GM04503 (cell line): ENCODE results near the gene FKBP6.
"Not testable (repeated sequence)": the region's sequence is repeated elsewhere in the genome, so short reads cannot be mapped to it uniquely, and the experiment has no call there.

Experiments
- DNase-seq: peaks from one replicate; pipeline ENCODE4 v3.0.0-alpha.2; 2012; ENCODE audit warnings: low read depth

Gene FKBP6

DNA sequence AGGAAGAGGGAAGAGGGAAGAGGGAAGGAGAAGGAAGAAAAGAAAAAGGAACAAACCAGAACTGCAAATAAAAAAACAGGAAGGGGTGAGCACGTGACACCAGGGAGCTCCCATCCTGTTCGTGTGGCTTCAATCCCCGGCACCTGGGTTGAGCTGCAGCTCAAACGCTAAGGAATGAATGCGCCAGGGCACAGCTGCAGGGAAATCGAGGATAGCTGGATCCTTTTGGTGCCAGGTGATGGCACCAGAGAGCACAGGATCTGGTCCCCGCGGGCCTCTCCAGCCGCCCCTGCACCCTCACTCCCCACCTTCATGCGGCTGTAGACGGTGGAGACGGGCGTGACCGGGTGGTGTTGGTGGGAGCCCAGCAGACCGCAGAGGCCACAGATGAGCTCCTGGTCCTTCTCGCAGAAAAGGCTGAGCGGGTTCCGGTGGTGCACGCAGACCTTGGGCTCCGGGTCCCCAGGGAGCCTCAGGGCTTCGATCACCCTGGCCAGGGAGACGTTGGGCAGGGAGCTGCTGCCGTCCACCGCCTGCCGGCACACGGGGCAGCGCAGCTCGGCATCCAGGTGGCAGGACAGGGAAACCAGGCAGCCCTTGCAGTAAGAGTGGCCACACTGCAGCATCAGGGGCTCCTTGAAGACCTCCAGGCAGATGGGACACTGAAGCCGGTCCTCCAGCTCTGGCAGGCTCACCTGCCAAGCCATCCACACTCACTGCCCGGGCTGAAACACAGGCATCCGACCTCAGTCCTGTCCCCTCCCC, 3.7 kb upstream of the FKBP6 start:
- not testable (repeated sequence) for DNase-seq

DNA sequence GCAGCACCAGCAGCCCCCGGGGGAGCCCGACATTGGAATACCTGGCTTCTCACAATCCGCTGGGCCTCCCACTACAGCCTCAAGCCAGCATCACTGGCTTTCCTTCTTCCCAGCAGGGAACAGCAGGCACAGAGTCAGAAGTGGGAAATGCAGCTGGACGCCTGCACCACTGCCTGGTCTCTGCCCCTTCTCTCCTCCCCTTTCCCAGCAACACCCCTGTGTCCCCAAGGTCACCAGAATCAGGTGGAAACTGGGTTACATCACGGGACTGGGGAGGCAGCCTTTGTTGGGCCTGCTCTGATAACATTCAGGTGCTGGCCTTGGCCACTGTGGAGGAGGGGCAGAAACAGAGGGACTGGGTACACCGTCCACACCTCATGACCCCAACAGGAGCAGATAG, 2.5 kb upstream of the FKBP6 start:
- DNase-seq: not testable (repeated sequence)

DNA sequence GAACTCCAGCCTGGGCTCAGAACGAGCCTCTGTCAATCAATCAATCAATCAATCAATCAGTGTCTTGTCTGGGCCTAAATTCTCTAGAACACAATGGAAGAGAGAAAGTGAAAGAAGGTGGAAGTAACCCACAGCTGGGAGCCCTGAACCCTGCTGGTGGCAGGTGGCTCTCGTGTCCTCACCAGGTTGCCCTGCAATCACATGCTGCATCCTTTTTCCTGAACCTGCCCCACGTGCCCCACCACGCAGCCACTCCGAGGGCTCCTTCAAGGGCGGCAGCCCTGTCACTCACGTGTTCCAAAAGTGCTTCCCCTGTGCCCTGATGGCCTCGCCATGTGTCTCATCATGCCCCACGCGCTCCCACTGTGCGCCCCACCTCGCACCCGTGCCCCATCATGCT, 512 bp upstream of the FKBP6 start:
- not testable (repeated sequence) for DNase-seq

DNA sequence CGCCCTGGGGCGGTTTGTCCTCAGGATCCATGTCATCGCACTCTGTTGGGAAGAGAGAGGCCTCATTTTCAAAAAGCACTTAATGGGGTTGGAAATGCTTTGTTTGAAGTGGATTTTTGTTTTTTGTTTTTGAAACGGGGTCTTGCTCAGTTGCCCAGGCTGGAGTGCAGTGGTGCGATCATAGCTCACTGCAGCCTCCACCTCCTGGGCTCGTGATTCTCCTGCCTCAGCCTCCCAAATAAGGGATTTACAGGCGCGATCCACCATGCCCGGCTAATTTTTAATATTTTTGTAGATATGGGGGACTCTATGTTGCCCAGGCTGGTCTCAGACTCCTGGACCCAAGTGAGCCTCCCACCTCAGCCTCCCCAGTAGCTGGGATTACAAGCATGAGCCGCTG, 735 bp downstream of the FKBP6 start:
- no peak for DNase-seq

DNA sequence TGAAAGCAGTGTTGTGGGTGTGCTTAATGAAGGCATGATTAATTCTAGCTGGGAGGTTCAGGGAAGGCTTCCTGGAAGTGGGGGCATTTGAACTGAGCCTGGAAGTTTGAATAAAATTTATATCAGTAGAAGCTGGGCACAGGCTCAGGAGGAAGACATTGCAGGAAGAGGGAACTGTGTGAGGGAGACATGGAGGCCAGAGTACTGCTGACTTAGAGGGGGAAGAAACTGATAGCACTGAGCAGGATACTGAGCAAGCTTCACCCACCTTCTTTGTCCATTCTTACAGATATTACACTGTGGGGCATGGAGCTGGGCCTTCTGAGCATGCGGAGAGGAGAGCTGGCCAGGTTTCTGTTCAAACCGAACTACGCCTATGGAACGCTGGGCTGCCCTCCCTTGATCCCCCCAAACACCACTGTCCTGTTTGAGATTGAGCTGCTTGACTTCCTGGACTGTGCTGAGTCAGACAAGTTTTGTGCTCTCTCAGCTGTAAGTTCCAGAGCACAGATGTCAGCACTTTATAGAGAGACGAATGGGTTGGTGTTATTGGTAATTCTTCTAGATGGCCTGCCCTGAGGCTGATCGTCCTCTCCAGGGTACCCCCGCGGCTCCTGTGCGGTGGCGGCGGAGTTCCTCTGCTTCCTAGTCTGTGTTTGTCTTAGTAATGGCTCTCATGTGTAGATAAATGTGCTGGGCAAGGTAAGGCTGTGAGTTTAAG, 2.1 kb downstream of the FKBP6 start:
- no peak for DNase-seq

DNA sequence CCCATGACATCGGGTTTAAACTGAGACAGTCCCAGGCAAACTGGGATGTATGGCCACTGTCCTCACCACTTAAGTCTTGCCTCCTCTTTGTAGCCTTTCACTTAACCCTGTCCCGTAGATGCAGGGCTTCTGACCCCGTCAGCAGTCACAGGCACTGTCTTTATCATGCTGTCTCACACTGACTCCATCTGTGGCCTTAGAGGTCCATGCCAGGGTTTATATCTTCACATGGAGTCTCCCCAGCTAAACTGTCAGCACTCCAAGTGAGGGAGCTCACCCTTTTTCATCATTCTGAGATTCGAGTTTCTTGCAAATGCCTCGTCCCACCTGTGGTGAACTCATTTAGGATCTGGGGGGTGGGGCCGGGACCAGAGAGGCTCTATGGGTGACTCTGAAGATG, 2.8 kb downstream of the FKBP6 start:
- no peak for DNase-seq

DNA sequence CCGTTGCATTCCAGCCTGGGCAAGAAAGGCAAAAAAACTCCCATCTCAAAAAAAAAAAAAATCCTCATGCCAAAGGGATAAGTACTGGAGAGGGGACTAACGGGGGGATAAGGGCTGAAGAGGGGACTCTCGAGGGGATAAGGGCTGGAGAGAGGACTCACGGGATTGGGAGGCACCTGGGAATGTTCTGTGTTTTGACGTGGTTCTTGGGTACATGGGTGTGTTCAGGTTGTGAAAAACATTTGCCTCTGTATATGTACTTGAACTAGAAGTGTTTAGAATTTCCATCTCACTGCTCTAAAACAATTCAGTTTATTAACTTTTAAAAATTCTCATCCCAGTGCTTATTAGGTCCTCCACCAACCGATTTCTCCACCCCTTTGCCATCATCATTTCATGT, 4.5 kb downstream of the FKBP6 start:
- DNase-seq: no peak

DNA sequence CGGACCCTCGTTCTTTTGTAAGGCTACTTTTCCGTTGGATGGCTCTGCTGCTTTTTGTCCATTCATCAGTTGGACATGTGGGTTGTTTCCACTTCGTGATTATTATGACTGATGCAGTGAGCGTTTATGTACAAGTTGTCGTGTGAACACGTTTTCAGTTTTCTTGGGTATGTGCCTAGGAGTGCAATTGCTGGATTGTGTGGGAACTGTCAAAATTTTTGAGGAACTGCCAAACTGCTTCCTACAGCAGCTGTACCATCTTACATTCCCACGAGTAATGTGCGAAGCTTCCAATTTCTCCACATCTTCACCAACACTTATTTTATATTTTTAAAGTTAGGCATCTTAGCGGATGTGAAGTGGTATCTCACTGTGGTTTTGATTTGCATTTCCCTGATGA, 10.4 kb downstream of the FKBP6 start:
- DNase-seq: no peak

DNA sequence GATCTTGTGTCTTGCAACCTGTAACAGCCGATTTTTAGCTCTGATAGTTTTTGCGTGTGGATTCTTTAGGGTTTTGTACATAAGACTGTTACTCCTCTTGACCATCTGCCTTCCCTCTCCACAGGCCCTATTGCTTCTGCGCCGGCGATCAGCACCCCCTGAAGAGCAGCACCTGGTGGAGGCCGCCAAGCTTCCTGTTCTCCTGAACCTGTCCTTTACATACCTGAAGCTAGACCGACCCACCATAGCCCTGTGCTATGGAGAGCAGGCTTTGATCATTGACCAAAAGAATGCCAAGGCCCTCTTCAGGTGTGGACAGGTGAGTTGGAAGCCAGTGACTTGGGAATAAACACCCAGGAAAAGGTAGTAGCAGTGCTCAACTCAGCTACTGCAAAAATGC, 12.6 kb downstream of the FKBP6 start:
- no peak for DNase-seq

DNA sequence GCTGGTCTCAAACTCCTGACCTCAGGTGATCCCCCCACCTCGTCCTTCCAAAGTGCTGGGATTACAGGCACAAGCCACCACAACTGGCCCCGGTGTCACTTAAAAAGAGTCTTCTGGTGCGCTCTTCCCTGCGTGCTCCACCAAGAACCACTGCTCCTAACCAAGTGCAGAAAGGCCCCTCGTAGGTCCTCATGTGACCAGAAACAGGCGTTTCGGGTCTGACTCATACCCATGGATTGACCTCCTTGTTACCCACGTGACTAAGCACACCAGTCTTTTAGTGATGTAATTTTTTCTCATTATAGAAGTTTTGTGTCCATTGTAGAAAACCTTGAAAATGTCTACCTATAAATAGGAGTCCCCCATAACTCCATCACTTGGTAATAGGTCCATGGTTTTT, 13.9 kb downstream of the FKBP6 start:
- DNase-seq: peak; percentile 21

DNA sequence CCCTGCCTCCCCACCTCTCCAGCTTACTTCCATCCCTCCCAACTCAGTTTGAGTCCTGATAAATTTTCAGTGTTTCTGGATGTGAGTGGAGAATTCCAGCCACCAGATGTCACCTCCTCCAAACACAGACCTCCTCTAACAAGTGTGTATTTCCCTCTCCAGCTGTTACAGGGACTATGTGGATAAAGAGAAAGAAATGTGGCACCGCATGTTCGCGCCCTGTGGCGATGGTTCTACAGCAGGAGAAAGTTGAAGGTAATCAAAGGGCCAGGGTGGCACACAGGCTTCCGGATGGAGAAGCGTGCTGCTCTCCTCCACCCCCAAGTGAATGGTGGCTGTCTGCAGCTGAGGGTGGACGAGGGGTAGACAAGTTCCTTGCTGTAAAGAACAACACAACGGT, 14.7 kb downstream of the FKBP6 start:
- no peak for DNase-seq

DNA sequence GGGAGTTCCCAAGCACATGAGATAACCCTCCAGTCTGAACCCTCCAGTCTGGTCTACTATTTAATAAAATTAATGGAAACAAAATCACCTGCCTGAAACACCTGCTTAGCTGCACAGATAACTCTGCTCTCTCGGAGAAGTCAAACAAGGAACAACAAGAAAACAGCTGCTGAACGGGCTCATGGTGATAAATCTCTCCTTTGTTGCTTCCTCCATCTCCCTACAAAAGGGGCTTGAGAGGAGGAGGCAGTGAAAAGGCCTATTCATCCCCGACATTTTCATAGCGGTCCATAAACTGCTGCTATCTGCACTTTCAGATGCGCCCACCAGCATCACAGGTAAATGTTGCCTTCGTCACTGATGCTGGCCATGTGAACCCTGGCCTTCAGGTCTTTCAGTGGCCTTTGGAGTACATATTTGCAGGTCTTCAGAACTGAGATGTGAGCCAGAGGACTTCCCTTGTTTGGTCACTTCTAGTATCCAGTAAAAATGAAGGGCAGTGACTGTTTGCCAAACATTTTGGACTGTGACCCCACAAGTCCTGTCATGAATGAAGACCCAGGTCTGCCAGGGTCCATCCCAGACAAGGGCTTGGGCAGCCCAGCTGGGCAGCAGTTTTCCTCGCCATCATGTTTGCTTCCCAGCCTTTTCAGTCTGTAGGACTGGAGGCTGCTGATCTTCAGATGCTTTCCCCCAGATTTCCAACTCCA, 15.9 kb downstream of the FKBP6 start:
- DNase-seq: no peak

DNA sequence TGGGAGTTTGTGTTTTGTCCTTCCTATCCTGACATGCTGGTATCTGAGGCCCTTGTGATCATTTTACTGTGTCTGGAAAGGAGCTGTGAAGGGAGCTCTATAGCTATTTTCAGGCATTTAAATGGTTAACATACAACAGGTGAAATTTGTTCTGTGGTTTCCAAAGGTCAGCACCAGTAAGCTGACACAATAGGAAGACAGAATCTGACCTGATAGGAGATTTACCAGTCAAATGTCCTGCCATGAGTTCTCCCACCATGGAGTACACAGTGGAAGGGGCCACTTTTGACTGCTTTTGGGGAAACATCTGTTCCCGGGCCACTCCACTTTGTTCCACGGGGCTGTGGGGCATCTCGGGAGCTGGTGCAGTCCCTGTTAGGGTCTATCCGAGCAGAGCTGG, 17.6 kb downstream of the FKBP6 start:
- no peak for DNase-seq

DNA sequence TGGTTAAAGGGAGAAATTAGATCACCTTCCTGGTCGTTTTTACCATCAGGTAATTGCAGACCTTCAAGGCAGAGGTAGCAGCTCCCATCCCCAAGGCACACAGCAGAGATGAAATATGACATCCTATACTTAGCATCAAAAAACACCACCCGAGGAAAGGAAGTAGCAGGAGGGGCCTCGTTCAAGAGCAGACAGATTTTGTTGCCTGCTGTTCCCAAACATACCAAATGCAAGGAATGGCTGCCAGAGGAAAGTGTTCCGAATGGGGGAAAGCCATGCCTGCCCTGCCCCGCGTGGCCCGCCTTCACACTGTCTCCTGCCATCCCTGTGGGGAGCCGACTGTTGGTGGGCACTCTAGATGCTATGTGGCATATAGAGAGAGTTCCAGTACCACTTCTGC, 18.0 kb downstream of the FKBP6 start:
- DNase-seq: no peak

DNA sequence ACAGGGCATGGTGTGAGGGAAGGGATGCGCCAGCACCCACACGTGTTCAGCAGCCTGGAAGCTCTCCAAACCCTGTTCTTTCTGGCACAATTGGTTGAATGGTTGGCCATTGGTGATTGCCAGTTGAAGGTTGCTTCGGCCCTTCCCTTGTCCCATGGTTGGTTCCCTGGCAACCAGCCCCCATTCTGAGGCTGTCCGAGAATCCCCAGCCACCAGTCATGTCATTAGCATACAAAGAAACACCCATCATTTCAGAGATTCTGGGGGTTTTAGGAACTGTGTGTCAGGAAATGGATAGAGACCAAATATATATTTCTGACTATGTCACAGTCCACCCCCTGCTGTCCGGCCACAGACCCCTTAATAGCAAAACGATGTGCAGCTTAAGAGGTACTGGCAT, 21.8 kb downstream of the FKBP6 start:
- no peak for DNase-seq

DNA sequence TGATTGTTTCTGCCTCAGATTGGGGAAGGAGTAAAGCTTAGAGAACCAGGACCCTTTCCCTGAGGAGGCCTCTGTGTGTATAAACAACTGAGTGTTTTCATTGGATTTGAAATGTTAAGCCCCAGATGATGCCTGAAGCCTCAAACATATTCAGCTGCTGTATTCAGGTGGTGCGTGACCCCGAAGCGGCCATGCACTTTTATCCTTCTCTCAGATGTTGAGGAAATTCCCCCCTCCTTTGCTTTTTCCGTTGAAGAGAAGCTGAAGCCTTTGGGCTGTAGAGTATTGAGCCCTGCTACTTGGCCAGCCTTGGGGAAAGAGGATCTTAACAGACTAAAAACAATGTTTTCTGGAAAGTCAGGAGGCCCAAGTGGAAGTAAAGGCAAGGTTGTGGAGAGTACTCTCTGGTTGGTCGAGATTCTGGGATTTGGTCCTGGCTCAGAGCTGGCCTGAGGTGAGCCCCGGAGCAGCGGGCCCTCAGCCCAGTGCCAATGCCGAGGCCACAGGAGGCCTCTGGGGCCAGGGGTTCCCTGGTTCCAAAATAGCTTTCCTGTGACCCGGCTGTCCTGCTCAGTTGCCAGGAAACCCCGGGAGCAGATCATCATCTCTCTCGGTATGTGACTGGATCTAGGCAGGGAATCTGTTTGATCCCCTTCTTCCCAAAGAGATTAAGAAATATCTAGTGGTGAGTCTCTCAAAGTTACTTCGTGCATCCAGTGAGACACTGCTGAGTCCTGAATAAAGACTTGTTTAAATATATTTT, 22.5 kb downstream of the FKBP6 start:
- no peak for DNase-seq

DNA sequence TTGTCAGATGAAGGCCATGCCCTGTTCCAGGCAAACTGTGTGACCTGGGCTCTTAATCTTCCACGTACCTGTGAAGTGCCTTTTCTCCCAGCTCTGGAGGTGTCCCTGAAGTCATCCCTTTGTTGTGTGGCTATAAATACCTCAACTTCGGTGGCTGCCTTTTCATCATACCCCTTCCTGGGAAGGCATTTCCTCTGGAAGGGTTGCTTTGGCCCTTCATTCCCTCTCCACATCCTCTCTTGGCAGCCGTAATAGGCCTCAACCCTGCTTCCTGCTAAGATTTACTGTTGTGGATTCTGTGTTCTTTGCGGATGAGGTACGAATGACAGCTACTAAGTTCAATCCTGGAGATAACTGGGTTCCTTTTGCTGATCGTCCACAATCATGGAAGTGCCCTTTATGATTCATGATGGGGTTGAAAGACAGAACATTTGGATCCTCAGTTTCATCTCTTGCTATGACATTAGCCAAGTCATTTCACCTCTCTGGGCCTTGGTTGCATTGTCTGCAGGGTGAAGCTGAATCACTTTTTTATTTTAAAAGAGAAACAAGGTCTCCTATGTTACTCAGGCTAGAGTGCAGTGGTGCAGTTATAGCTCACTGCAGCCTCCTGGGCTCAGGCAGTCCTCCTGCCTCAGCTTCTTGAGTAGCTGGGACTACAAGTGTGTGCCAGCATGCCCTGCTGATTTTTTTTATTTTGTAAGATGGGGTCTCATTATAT, 23.6 kb downstream of the FKBP6 start:
- DNase-seq: no peak

DNA sequence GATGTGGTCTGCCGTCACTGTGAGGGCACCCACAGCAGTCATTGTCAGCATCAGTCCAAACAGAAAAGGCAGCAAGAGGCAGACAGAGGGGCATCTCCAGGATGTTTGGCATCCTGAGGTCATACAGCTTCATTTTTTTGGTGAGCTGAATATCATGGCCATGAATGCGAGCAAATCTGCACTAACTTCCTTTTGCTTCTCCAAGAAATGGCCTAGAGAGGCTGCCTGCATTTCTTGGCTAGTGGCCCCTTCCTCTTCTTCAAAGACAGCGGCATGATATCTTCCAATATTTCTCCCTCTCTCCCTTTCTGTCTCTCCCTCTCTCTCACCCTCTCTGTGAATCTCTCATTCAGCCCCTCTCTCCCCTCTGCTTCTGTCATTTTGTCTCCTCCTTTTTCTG, 24.8 kb downstream of the FKBP6 start:
- DNase-seq: no peak

DNA sequence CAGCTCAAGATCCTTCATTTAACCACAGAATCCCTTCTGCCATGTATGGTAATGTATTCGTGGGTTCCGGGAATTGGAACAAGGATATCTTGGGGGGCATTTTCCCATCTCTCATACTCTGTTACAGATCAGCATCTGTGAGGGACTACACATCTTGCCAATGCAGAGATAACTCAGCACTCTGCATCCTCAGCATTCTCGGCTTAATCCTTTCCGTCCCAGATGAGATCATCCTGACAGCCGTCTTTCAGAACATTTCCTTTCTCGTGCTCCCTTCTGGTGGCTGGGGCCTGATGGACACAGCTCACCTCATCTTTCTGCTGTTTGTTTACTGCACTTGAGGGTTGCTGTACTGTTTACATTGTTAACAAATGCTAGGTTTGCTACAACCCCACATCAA, 25.3 kb downstream of the FKBP6 start:
- DNase-seq: no peak

DNA sequence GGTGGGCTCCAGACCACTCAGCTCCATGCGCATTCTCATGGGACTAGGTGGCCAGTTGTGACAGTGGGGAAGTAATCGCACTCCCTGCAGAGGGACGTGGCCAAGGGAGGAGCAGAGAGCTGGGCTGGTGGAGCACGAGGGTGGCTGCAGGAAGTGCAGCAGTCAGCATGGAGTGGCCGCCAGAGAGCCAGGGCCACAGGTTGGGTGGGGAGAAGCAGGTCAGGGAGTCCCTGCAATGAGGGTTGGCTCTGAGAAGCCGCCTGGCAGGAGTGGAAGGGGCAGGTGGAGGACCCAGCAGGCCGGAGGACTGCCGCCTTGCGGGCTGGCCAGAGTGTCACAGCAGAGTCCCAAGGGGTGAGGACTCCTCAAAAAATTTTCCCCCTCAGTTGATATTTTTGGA, 26.2 kb downstream of the FKBP6 start:
- DNase-seq: no peak

DNA sequence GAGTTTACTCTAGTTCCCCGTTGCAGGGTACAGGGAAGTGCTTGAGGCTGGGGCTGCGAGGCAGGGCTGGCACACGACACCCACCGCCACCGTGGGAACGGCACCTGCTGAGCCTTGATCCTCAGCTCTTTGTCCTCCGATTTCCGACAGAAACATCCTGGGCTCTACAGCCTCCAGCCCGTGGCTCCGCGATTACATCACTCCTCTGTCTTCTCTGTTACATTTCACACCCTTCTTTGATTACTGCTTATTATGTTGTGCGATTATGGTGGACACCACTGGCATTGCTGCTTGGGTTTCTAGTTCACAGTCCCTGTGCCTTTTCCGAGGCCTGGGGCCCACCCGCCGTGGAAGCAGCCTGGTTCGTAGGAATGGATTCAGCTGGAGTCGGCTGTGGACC, 26.9 kb downstream of the FKBP6 start:
- no peak for DNase-seq

DNA sequence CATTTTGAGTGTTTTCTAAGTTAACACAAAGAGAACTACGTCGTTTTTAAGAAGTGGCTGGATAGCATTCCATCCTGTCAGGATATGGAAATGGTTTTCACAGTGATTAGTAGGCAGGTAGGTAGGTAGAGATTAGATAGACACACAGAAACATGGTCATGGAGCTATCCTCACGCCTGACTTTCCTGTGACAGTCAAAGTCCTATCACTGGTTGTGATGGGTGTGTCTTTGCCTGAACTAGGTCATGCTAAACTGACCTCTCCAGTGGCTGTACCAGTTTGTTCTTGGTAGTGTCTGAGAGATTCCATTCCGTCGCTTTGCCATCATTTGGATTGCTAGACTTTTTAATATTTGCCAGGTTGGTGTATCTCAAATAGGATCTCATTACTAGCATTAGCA, 28.2 kb downstream of the FKBP6 start:
- DNase-seq: no peak
